Tibial nerve (tissue), 3 donors: ENCODE results near the gene PGF.

Experiments
- CTCF ChIP-seq, 5 experiments: fragments of 200-600 bp in 3 of 5; fragments of 450-650 bp in 2 of 5; sonication (generic) in 3 of 5; IDR thresholded peaks; one replicate each; pipeline ENCODE4 v1.5.1; 2016 to 2019; ENCODE audit warnings: antibody characterized with exemption in 5 of 5, mild to moderate bottlenecking in 3 of 5, moderate library complexity in 2 of 5
- POLR2A ChIP-seq, 2 donors: fragments of 450-650 bp; IDR thresholded peaks; one replicate each; pipeline ENCODE4 v1.6.1; 2017; ENCODE audit warnings: antibody characterized with exemption in 2 of 2, mild to moderate bottlenecking in 2 of 2, moderate library complexity in 2 of 2

- TF ChIP-seq CTCF (IDR thresholded peaks at IDR 0.05) (no peak), POLR2A (IDR thresholded peaks at IDR 0.05) (no peak)
Observed at GRCh38 chr14:74896400-74896799, 59.0 kb downstream of the PGF start.
